ENCODE measurements around the gene MYBPC3.

DNA sequence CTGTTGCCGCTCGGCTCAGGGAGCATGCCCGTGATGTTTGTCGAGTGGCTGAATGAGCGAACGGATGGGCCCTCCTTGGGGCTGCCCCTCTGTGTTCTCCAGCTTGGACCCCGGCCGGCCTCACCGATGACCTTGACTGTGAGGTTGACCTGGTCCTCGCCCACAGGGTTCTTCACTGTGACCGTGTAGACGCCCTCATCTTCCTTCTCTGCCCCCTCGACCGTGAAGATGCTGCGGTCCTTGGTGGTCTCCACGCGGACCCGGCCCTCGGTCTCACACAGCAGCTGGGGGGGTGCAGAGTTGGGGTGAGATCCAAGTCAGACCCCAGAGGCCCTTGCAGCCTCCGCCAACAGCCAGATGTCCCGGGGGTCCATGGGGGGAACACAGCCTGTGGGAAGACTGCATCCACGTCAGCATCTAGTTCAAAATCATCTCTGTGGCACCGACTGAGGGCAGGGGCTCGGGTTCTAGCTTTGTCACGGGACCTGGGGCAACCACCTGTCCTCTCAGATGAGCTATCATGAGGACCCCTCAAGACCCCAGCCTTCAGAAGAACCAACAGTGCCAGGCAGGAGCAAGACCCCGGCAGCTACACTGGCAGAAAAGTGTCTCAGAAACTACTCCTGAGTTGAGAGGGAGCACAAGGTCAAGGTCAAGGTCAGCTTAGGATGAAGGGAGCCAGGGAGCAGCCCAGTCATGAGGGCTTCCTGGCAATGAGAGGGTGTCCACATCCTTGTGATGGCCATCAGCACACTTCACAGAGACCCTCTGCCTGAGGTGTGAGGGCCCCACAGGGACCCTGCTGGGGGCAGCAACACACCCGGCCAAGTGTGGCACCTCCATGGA is 13.9 kb downstream of the MYBPC3 start:
- TF ChIP-seq, protein P1, sequence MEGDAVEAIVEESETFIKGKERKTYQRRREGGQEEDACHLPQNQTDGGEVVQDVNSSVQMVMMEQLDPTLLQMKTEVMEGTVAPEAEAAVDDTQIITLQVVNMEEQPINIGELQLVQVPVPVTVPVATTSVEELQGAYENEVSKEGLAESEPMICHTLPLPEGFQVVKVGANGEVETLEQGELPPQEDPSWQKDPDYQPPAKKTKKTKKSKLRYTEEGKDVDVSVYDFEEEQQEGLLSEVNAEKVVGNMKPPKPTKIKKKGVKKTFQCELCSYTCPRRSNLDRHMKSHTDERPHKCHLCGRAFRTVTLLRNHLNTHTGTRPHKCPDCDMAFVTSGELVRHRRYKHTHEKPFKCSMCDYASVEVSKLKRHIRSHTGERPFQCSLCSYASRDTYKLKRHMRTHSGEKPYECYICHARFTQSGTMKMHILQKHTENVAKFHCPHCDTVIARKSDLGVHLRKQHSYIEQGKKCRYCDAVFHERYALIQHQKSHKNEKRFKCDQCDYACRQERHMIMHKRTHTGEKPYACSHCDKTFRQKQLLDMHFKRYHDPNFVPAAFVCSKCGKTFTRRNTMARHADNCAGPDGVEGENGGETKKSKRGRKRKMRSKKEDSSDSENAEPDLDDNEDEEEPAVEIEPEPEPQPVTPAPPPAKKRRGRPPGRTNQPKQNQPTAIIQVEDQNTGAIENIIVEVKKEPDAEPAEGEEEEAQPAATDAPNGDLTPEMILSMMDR (IDR thresholded peaks at IDR 0.05; ENCODE audit: borderline replicate concordance, extremely low read depth, low read length, poor library complexity, severe bottlenecking) = no peak
- TF ChIP-seq EZH2 (IDR thresholded peaks at IDR 0.05; ENCODE audit: borderline replicate concordance, low read depth, low read length, severe bottlenecking) = no peak

All from DND-41 (cell line).